ENCODE measurements around the gene ADD2. TPM values are rescaled to one million over a fixed set of nuclear protein-coding genes. Genes with fewer than 3 reads are reported as not detected.
"Not testable (repeated sequence)": the region's sequence is repeated elsewhere in the genome, so short reads cannot be mapped to it uniquely, and the experiment has no call there.

ADD2 gene
- total RNA-seq, 2 experiments from 2014 or later: 16.8 to 19.5 TPM

DNA sequence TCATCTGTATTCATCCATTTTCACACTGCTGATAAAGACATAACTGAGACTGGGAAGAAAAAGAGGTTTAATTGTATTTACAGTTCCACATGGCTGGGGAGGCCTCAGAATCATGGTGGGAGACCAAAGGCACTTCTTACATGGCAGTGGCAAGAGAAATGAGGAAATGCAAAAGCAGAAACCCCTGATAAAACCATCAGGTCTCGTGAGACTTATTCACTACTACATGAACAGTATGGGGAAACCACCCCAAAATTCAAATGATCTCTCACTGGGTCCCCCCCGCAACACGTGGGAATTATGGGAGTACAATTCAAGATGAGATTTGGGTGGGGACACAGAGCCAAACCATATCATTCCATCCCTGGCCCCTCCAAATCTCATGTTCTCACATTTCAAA lies 30.0 kb upstream of the ADD2 start:
- not testable (repeated sequence) for H3K9me3 Mint-ChIP-seq, DNase-seq
- CTCF ChIA-PET: interaction anchor here (1.2 kb wide), 1 partner anchor 11 kb away, joined by 4 read pairs; no protein-coding TSS in a partner anchor

DNA sequence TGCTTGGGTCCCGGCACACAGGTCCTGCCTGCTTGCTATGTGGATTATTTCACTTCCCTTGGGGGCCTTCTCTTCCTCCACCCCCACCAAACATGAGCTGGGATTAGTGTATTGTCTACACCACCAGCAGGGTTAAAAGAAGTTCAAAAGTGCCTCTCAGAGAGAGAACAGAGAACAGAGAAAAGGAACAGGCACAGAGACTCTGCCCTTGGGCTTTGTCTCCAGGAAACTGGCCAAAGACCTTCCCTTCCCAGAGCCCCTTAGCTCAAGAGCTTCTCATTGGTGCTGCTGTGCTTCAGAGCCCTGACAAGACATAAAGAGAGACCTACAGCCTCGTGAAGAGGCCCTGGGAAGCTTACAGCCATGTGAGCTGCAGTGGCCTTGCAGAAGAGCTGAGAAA lies 29.5 kb upstream of the ADD2 start:
- no peak for DNase-seq
- Mint-ChIP-seq H3K9me3 (peaks cover 7% of the 10 kb centered on the region), H3K36me3 (ENCODE audit: low read depth) (no peaks in the 10 kb centered on the region), H3K4me3 (no peak overlapping the region), H3K27ac (no peak overlapping the region), H3K27me3 (peaks cover 25% of the 10 kb centered on the region), H3K4me1 (no peaks in the 10 kb centered on the region)
- ChIA-PET CTCF (interaction anchor here (0.9 to 1.5 kb wide), 3 partner anchors 10 to 32 kb away, joined by 3 to 5 read pairs (median 4); no protein-coding TSS in a partner anchor), POLR2A (no interaction called here)

More for the DNA sequence above, 30.0 kb upstream of the ADD2 start:
- H3K4me3 Mint-ChIP-seq; H3K4me1 Mint-ChIP-seq; POLR2A ChIA-PET; H3K36me3 Mint-ChIP-seq (ENCODE audit: low read depth); H3K27ac Mint-ChIP-seq: not testable (repeated sequence)
- H3K27me3 Mint-ChIP-seq: peaks cover 21% of the 10 kb centered on the region

DNA sequence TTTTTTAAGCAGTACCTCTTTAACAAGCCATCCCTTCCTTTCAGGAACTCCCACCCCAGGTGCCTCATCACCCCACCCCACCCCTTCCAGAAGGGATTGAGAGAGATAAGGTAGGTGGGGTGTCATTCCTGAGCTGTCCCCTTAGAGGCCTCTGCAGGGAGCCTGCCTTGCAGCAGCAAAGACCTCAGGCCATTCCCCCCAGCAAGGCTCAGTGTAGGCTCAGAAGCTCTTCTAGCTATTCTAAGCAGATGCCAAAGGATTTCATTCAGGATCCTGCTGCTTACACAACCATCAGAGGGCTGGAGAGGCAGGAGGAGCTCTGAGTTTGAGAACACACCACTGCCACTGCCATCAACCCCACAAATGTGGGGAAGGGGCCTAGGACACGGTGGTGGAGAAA lies 28.3 kb upstream of the ADD2 start:
- CTCF ChIA-PET: interaction anchor here (0.8 to 1.5 kb wide), 4 partner anchors 11 to 152 kb away, joined by 3 to 5 read pairs (median 4); no protein-coding TSS in a partner anchor
- peaks cover 32% of the 10 kb centered on the region for H3K27me3 Mint-ChIP-seq
- H3K9me3 Mint-ChIP-seq: peaks cover 7% of the 10 kb centered on the region
- H3K36me3 Mint-ChIP-seq (ENCODE audit: low read depth): no peaks in the 10 kb centered on the region
- H3K4me3 Mint-ChIP-seq: no peak overlapping the region
- DNase-seq: no peak
- POLR2A ChIA-PET: no interaction called here
- no peaks in the 10 kb centered on the region for H3K4me1 Mint-ChIP-seq
- no peak overlapping the region for H3K27ac Mint-ChIP-seq

DNA sequence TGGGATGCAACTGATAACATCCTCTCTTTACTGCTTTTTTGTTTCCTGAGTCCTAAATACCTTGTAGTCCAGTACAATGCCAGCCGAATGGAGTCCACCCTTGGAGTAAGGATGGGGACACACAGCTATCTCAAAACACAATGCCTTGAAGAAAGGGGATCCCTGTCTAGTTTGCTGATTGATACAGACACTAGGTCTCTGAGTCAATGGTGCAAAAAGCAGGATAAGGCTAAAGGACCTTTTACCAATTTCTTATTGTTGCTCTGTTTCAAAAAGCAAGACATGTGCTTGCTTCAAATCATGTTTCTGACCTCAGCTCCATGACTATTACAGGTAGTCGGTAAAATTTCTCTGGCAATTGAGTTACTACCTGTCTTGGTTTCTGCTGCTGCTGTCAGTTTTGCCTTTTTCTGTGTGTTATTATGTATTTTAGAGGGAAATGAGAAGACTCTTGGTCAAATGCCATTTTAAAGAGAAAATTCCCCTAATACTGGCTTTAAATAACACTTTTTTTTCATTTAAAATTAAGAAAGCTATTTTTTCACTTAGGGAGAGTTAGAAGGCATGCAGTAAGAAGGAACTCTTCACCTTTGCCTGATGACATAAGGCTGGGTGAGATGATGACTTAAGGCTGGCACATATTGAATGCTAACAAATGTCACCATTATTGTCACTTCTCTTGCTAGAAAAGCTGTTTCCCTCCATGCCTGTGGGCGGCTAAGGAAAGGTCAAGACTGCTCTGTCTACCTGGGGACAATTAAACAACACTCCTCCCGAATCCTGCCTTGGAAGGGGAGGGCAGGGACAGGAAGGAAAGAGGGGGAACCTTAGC lies 27.4 kb upstream of the ADD2 start:
- peaks cover 4% of the 10 kb centered on the region for H3K4me1 Mint-ChIP-seq
- H3K36me3 Mint-ChIP-seq (ENCODE audit: low read depth): no peaks in the 10 kb centered on the region
- ChIA-PET CTCF (interaction anchor here (1.1 to 1.3 kb wide), 2 partner anchors 10 to 82 kb away, joined by 4 to 8 read pairs; no protein-coding TSS in a partner anchor), POLR2A (no interaction called here)
- H3K4me3 Mint-ChIP-seq: no peak overlapping the region
- H3K9me3 Mint-ChIP-seq: peaks cover 7% of the 10 kb centered on the region
- peaks cover 37% of the 10 kb centered on the region for H3K27me3 Mint-ChIP-seq
- H3K27ac Mint-ChIP-seq: no peak overlapping the region
- DNase-seq: no peak

DNA sequence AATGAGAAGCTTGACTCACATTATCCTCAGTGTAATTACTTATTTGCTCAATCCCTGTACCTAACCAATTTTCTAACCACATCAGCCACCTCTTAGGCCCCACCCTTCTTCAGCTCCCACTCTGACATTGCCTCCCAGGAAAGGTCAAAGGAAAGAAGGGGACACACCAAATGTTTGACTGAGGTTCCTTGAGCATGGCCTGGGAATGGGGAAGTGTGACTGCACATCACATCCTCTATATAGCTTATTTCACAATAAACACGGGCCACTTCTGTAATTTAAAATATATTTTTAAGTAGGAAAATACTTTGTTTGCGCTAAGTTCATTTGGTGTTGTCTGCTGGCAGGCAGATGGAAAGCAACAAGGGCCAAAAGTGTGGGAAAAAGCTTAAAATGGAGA lies 25.4 kb upstream of the ADD2 start:
- DNase-seq: no peak
- ChIA-PET POLR2A (no interaction called here), CTCF (interaction anchor here (1.0 kb wide), 1 partner anchor 21 kb away, joined by 3 read pairs; no protein-coding TSS in a partner anchor)
- H3K9me3 Mint-ChIP-seq: no peaks in the 10 kb centered on the region
- no peak overlapping the region for H3K27ac Mint-ChIP-seq
- H3K4me1 Mint-ChIP-seq: peaks cover 11% of the 10 kb centered on the region
- H3K4me3 Mint-ChIP-seq: no peak overlapping the region
- H3K36me3 Mint-ChIP-seq (ENCODE audit: low read depth): peaks cover 2% of the 10 kb centered on the region
- H3K27me3 Mint-ChIP-seq: peaks cover 43% of the 10 kb centered on the region

DNA sequence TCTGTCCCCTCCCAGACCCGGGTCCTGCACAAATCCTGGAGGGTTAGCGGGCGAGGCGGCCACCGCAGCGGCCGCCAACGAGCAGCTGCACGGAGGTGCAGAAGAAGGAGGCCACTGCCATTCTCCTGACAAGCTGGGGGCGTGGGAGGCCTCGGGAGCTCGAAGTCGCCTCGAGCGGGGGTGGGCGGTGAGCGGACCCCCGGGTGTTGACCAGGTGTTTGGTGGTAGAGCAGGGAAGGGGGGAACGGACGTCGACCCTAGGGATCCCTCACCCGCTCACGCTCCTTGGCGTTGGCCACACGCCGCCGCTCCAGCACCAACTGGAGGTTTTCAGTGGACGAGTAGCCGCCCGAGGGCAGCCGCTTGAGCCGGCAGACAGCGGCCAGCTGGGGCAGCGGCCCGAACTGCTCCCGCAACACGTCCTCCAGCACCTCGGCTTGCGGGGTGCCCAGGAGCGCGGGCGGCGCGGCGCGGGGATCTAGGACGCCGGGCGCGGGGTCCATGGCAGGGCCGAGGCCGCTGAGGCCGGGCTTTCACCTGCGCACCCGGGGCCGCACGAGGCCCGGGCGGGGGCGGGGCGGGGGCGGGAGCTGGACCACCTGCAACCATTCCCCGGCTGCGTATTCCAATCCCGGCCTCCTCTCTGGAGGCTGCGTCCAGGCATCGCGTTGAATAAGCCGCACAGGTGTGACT lies 22.3 kb upstream of the ADD2 start, which contains the start of gene FIGLA:
FIGLA (minus strand) TSS at position 508 of the 693 bp plus-strand sequence; CDS start at position 503, 5 bp downstream.
- H3K4me1 Mint-ChIP-seq: peaks cover 14% of the 10 kb centered on the region
- peak within 1 kb of the TSS; percentile 63 for H3K4me3 Mint-ChIP-seq
- H3K36me3 Mint-ChIP-seq (ENCODE audit: low read depth): peaks cover 2% of the 10 kb centered on the region
- H3K27me3 Mint-ChIP-seq: peaks cover 67% of the 10 kb centered on the region
- H3K9me3 Mint-ChIP-seq: no peaks in the 10 kb centered on the region
- ChIA-PET CTCF (interaction anchor here (1.7 to 2.0 kb wide), 2 partner anchors 10 to 158 kb away, joined by 4 to 5 read pairs; no protein-coding TSS in a partner anchor), POLR2A (no interaction called here)
- no peak within 1 kb of the TSS for H3K27ac Mint-ChIP-seq
- no peak for DNase-seq

DNA sequence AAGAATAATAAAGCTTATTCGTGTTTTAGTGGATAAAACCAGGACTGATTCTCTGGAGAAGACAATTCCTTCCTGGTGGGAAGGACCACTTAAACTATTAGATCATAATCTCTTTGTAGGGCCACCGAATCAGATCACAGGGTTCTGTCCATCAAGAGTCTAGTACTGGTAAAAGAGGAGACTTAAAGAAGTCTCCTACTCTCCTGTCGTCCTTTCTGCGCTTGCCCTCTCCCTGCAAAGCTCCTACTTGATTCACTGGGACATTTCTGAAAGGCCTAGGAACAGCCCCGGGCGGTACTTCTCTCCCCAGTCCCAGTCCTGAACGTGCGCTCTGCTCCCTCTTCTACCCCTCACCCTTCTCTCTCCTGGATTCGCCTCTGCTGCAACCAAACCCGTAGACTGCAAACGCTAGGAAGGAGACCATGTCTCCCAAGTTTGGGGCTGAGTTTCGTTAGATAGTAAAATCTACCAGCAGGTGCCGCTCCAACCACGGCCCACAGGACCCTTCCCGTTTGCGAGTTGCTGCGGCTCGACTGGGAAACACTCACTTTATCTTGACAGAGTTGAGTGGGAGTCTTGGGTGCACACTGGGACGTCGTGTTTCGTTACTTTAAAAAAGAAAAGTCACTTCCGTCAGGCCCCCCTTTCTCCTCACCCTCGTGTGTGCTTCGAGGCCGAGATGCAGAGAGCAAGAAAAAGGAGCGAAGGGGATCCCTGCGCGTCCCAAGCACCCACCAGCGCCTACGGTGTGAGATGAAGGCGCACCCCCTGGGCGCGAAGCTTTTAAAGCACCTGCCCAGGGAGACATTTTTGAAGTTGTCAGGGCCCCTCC lies 21.5 kb upstream of the ADD2 start:
- peaks cover 15% of the 10 kb centered on the region for H3K4me1 Mint-ChIP-seq
- ChIA-PET CTCF (interaction anchor here (0.6 to 2.0 kb wide), 5 partner anchors 11 to 186 kb away, joined by 3 to 5 read pairs (median 4); partner anchors contain the start of gene ADD2), POLR2A (no interaction called here)
- H3K9me3 Mint-ChIP-seq: no peaks in the 10 kb centered on the region
- no peak overlapping the region for H3K27ac Mint-ChIP-seq
- DNase-seq: peak; percentile 75
- H3K27me3 Mint-ChIP-seq: peaks cover 63% of the 10 kb centered on the region
- H3K36me3 Mint-ChIP-seq (ENCODE audit: low read depth): peaks cover 2% of the 10 kb centered on the region
- H3K4me3 Mint-ChIP-seq: peak overlapping the region; percentile 63

DNA sequence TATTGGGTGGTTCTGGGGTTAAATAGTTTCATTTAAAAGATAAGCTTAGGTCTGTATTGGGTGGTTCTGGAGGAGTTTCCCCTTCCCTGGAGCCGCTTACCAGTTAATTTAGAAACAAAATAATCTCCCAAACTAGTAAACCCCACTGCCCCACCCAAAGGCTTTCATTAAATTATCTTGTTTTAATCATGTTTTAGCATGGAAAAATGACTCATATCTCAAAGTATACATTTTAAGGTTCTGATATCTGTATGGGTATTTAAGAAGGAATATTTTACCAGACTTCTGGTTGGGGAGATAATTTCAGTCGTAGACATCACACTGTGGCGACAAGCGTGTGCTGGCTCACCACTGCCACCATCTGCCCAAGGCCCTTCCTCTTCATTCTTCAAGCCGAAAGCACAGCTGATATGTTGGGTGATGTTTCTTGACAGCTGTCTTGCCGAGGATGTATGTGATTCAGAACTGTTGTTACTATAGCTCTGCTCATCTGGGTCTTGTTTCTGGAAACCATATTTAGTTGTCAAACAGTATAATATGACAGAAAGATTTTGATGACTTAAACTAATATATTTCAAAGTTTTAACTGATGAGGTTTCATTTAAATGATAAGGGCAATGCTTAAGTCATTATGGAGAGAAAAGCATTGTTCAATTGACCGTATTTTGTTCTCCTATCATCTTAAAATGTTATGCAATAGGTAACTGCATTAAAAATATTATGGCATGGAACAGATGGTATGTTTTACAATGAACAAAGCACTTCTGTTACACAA lies 17.3 kb upstream of the ADD2 start:
- Mint-ChIP-seq H3K36me3 (ENCODE audit: low read depth) (peaks cover 2% of the 10 kb centered on the region), H3K27ac (no peak overlapping the region), H3K27me3 (peaks cover 41% of the 10 kb centered on the region), H3K9me3 (no peaks in the 10 kb centered on the region), H3K4me3 (no peak overlapping the region), H3K4me1 (peaks cover 11% of the 10 kb centered on the region)
- ChIA-PET CTCF (interaction anchor here (1.0 to 1.1 kb wide), 2 partner anchors 10 to 18 kb away, joined by 5 to 8 read pairs; partner anchors contain the start of gene ADD2), POLR2A (no interaction called here)
- DNase-seq: peak; percentile 61

DNA sequence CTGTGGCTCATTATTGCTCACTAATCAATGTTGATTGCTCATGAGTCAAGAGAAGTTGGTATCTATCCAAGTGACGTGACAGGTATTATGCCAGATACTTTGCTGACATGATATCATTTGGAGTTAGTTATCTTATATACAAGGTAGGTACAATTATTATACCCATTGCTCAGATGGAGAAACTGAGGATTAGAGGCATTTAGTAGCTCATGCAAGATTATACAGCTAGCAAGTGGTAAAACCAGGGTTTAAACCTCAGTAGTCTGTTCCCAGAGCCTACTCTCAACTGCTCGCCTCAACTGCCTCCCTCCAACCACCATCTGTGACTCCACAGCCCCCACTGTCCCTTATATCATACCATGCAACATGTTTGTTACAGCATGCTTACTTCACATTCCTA lies 16.3 kb upstream of the ADD2 start:
- H3K4me3 Mint-ChIP-seq: no peak overlapping the region
- no peak for DNase-seq
- no peak overlapping the region for H3K27ac Mint-ChIP-seq
- H3K4me1 Mint-ChIP-seq: peaks cover 5% of the 10 kb centered on the region
- H3K36me3 Mint-ChIP-seq (ENCODE audit: low read depth): no peaks in the 10 kb centered on the region
- peaks cover 42% of the 10 kb centered on the region for H3K27me3 Mint-ChIP-seq
- ChIA-PET CTCF (no interaction called here), POLR2A (no interaction called here)
- no peaks in the 10 kb centered on the region for H3K9me3 Mint-ChIP-seq

DNA sequence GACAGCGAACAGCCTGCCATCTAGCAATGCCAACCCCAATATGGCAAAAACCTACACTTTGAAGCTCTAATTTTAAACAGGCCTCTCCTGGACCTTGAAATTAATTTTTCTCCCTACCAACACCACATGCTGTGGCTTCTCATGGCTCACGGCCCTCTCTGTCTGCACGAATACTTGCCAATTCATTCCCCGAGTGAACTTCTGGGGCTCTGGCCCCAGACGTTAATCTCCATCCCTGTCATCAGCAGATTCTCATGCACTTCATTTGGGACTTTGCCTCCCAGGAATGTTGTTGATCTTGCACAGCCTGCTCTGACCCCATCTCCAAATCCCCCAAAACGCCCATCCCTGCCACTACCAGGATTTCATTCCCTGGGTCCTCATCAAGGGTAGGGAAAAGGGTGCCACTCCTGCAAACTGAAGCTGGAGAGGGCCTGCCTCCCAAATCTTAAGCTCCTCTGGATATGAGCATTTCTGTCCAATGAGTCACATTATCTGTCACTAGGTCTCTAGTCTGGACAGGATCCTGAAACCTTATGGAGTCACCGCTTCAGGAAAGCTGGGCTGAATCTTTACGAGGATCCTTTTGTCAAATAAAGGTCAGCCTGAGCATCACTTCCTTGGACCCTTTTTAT lies 12.0 kb upstream of the ADD2 start:
- ChIA-PET POLR2A (no interaction called here), CTCF (interaction anchor here (0.6 to 1.4 kb wide), 2 partner anchors 33 to 94 kb away, joined by 3 to 4 read pairs; no protein-coding TSS in a partner anchor)
- H3K4me3 Mint-ChIP-seq: no peak overlapping the region
- no peaks in the 10 kb centered on the region for H3K4me1 Mint-ChIP-seq
- peaks cover 37% of the 10 kb centered on the region for H3K27me3 Mint-ChIP-seq
- DNase-seq: no peak
- H3K9me3 Mint-ChIP-seq: no peaks in the 10 kb centered on the region
- peak overlapping the region; percentile 26 for H3K27ac Mint-ChIP-seq
- no peaks in the 10 kb centered on the region for H3K36me3 Mint-ChIP-seq (ENCODE audit: low read depth)

DNA sequence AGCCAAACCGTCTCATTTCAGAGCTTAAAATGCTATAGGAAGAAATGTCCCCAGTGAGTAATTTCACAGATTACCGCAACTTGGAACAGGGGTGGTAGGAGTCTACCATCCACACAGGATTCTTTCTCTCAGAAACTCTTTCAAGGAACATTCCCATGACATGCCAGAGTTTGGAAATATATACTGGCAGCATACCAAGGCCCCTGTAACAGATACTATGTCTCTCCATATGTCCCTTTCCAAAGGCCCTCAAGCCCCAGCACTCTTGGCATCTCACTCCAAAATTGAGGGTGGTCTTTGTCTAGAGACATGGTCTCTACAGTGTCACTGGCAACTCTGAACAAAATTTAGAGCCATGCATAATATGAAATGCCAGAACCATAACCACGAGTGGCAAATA lies 11.5 kb upstream of the ADD2 start:
- Mint-ChIP-seq H3K4me3 (no peak overlapping the region), H3K9me3 (no peaks in the 10 kb centered on the region), H3K36me3 (ENCODE audit: low read depth) (no peaks in the 10 kb centered on the region), H3K27me3 (peaks cover 41% of the 10 kb centered on the region), H3K4me1 (no peaks in the 10 kb centered on the region), H3K27ac (no peak overlapping the region)
- ChIA-PET POLR2A (no interaction called here), CTCF (interaction anchor here (0.6 to 1.4 kb wide), 2 partner anchors 33 to 93 kb away, joined by 3 to 4 read pairs; no protein-coding TSS in a partner anchor)
- DNase-seq: no peak

Measured in activated CD4-positive, alpha-beta T cell treated with anti-CD3 and anti-CD28 coated beads, Interleukin-2, amount 10 ng/mL, durations not matched to agents 7 days and 5 days (primary cell).